AG04449 (cell line): ENCODE data around the gene NFYA.
"Not testable (repeated sequence)": the region's sequence is repeated elsewhere in the genome, so short reads cannot be mapped to it uniquely, and the experiment has no call there.

ENCODE experiments used
- CTCF ChIA-PET: fragments of 350-600 bp; formaldehyde crosslinking; extraction: SDS; loops from one replicate; lab custom pipeline; 2021; ENCODE audit warnings: antibody characterized with exemption; lab: Yijun Ruan, JAX
- POLR2A ChIA-PET: fragments of 400-600, 350-600 bp; formaldehyde crosslinking; extraction: SDS; loops from one replicate; lab custom pipeline; 2020; ENCODE audit warnings: antibody characterized with exemption, inconsistent platforms; lab: Yijun Ruan, JAX
- DNase-seq: peaks from one replicate; pipeline ENCODE4 v3.0.0-alpha.2; 2010; ENCODE audit warnings: low read depth, low spot score
- H3K4me3 ChIP-seq: 2 replicates; pipeline ENCODE4 v1.5.1; 2011; ENCODE audit warnings: low read depth, mild to moderate bottlenecking, control low read depth, low read length
- CTCF ChIP-seq: IDR thresholded peaks from one replicate; pipeline ENCODE4 v1.5.1; 2011; ENCODE audit warnings: mild to moderate bottlenecking, moderate library complexity, low read length, control low read depth, inconsistent platforms; ENCODE audit not compliant: insufficient read depth; ENCODE audit errors: missing control alignments

Gene NFYA

GRCh38 chr6:41100871-41101287 is 28.1 kb downstream of the NFYA start:
- CTCF ChIA-PET, result interaction anchor here (1.3 to 4.0 kb wide), 2 partner anchors 9 to 81 kb away, joined by 4 to 24 read pairs; no protein-coding TSS in a partner anchor
- no peak for TF ChIP-seq CTCF
- no peak overlapping the region for H3K4me3 ChIP-seq
- POLR2A ChIA-PET, result no interaction called here
- no peak for DNase-seq

GRCh38 chr6:41103847-41104246 is 31.1 kb downstream of the NFYA start:
- no peak for TF ChIP-seq CTCF
- no peak for DNase-seq
- no peak overlapping the region for H3K4me3 ChIP-seq
- CTCF ChIA-PET, result interaction anchor here (0.7 to 4.0 kb wide), 2 partner anchors 10 to 12 kb away, joined by 3 to 24 read pairs; no protein-coding TSS in a partner anchor
- POLR2A ChIA-PET, result no interaction called here

GRCh38 chr6:41111017-41111416 is 38.2 kb downstream of the NFYA start:
- no peak for DNase-seq
- CTCF ChIA-PET, result interaction anchor here (0.6 to 1.5 kb wide), 2 partner anchors 12 to 415 kb away, joined by 3 read pairs; no protein-coding TSS in a partner anchor
- no peak for TF ChIP-seq CTCF
- POLR2A ChIA-PET, result no interaction called here
- no peak overlapping the region for H3K4me3 ChIP-seq

GRCh38 chr6:41115027-41115426 is 42.3 kb downstream of the NFYA start:
- POLR2A ChIA-PET, result not testable (repeated sequence)

GRCh38 chr6:41119508-41119907 is 46.7 kb downstream of the NFYA start:
- ChIA-PET CTCF (no interaction called here), POLR2A (no interaction called here)
- DNase-seq, result no peak
- no peak overlapping the region for H3K4me3 ChIP-seq
- TF ChIP-seq CTCF, result no peak

More at GRCh38 chr6:41115027-41115426, 42.3 kb downstream of the NFYA start:
- CTCF ChIA-PET, result interaction anchor here (0.9 kb wide), 1 partner anchor 9 kb away, joined by 3 read pairs; no protein-coding TSS in a partner anchor
- DNase-seq, H3K4me3 ChIP-seq: not testable (repeated sequence)

GRCh38 chr6:41120058-41120457 is 47.3 kb downstream of the NFYA start:
- CTCF ChIA-PET, result no interaction called here
- no peak for TF ChIP-seq CTCF
- no peak overlapping the region for H3K4me3 ChIP-seq
- DNase-seq, result no peak
- POLR2A ChIA-PET, result no interaction called here

- CTCF ChIA-PET, result no interaction called here
- peak; percentile 4 for DNase-seq
- POLR2A ChIA-PET, result no interaction called here
These were observed 49.6 kb downstream of the NFYA start for GRCh38 chr6:41122373-41122772.

More at GRCh38 chr6:41122373-41122772, 49.6 kb downstream of the NFYA start:
- H3K4me3 ChIP-seq, result no peak overlapping the region
- no peak for TF ChIP-seq CTCF
